ENCODE measurements around the gene GRB10.

The GRB10 gene

DNA sequence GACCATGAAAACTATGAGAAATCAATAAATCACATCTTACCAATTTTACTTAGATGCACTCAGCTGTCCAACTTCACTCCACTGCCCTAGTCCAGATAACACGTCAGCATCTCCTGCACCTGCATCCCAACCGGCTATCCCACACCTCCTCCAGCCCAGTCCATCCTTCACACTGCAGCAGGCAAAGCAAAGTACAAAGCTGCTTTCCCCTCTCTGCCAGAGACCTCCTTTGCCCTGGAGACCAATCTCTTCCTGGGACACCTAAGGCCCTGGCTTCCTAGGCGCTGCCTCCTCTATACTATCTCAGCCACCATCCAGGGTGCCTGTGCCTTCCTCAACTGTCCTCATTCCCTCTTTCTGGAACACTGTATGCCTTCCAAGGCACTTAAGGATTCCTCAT is 127.2 kb downstream of the GRB10 start:
- DNase-seq (ENCODE audit: low read depth in 2 of 2) = no peak

DNA sequence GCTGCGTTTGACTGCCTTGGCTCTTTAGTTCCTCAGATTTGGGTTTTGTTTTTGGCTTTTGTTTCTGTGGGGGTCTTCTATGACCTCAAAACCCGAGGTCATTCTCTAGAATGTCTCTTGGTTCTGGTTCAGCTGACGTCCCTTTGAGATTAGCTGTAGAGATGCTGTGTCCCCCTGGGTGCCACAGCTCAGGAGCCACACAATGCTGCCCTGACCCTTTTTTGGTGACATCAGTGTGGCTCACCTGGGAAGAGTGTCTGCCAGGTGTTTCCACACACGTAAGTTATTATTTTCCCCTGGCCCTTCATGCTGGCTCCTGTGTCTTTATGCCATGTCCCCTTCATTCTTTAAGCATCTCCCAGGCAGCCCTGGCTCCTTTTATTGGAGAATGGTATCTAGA is 127.7 kb downstream of the GRB10 start:
- no peak for DNase-seq (ENCODE audit: low read depth in 2 of 2)

DNA sequence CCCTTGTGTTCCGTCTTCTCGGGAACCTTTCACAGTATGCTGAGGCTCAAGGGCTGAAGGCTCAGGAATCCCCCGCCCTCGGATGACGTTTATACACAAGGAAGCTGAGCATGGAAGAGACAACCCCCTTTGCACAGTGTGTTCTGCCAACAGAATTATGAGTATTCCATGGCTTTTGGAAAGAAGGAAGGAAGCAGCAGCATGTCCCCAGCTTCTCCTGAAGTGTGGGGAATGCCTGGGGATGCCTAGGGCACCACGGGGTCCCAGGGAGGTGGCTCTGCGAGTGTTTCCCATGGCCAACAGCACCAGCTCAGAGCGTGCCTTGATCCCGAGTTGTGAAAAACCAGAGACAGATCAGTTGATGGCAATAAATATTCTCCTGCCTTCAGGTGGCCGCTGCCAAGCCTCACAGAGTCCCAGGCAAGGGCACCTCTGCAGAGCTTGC is 128.7 kb downstream of the GRB10 start:
- no peak for DNase-seq (ENCODE audit: low read depth in 2 of 2)

DNA sequence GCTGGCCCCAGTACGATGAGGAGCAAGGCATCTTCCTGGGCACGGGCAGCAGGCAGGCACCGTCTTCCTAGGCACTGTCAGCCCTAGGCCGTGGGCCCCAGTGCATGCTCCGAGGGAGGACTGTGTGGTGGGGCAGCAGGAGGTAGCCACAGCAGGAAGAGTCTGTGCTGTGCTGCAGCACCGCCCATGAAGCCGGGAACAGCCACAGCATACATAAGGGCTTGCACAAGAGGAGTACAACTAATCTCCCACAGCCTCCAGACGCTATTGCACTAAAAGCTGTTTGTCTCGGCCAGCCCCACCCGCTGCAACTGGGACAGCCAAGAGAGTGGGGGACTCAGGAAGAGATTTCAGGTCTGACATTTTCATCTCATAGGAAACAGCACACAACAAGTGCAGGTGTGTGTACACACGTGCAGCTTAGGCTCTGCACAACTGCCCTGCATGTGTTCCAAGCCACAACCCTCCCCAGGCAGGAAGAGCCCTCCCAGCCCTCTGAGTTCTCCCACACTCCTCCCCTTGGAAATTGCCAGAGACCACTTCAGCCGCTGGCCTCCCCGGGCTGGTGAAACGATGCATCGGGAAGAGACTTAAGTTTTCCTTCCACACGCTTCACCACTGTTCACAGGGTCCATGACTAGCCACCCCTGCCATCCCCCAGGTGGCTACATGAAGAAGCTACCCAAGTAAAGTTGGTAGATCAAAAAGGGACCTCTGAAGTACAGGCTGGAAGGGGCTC is 129.4 kb downstream of the GRB10 start:
- DNase-seq (ENCODE audit: low read depth in 2 of 2) = no peak

DNA sequence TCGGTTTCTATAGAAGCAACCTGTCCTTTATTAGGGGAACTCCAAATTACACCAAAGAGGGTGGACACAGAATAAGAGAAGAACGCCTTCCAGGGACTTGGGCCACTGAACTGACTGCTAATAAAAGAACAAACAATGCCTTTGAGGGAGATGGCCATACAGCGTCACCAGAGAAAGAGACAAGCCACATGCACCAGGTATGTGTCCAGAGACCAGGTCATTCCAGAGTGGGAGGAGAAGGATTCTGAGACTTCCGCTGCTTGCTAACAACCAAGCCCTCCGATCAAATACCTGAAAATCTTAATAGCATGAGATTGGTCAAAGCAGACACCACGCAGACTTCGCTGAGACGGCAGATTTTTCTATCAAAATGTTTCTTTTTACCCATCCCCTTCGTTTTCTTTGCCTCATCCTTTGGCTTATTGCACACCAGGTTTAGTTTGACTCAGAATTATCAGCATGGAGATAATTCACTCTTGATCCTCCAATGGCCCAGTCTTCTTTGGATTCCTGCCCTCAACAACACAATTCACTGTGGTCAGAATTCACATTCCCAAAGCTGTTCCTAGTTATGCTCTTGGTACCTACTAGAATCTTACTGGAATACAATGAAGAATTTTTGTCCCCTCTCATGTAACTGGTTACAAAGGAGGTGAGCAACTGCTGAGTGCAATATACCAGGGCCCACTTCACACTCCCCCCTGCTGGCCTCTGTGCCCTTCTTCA is 130.1 kb downstream of the GRB10 start:
- no peak for DNase-seq (ENCODE audit: low read depth in 2 of 2)

DNA sequence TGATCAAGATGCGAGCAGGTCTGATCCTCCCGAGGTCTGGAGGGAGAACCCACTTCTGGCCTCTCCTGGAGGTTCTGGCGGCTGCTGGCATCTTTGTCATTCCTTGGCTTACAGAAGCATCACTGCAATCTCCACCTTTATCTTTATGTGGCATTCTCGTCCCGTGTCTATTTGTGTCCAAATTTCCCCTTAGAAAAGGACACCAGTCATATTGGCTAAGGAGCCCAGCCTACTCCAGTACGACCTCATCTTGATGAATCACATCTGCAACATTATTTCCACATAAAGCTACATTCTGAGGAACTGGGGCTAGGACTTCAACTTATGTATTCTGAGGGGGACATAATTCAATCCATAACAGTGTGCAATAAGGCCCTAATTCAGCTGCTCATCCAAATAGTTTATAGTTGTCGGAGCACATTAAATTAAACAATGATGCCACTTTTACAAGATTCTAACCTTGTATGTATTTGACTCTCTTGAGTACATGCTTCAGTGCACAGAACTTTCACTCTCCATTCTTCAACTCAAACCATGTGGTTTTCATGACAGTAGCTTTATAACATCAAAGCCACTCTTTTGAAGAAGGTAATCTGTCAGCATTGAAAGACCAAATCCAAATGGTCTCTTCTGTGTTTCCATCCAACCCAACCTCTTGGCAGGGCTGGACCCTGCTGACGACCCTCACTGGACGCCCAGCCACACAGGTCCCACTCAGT is 131.3 kb downstream of the GRB10 start:
- no peak for DNase-seq (ENCODE audit: low read depth in 2 of 2)

DNA sequence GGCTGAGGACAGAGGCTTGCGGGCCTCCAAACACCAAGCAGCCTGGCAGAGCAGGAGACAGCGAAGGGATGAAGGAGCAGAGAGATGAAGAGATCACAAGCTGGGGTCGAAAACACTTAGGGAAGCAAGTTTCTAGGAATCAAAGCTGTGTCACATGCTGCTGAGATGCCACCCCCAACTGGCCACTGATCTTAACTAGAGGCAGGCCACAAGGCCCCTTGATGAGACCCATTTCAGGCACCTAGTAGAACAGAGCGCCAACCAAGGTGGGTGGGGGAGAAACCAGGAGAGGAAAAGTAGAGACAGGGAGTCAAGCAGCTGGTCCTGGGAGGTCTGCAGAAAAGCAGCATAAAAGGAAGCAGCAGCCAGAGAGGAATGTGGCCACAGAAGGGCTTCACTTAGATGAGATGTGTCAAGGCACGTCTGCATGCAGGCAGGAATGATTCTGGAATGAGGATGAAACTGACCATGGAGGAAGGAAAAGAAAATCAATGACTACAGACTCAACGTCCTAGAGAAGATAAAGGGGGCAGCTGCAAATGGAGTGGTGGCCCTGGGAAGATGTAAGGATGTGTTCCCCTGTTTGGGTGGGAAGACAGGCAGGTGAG is 132.5 kb downstream of the GRB10 start:
- no peak for DNase-seq (ENCODE audit: low read depth in 2 of 2)

DNA sequence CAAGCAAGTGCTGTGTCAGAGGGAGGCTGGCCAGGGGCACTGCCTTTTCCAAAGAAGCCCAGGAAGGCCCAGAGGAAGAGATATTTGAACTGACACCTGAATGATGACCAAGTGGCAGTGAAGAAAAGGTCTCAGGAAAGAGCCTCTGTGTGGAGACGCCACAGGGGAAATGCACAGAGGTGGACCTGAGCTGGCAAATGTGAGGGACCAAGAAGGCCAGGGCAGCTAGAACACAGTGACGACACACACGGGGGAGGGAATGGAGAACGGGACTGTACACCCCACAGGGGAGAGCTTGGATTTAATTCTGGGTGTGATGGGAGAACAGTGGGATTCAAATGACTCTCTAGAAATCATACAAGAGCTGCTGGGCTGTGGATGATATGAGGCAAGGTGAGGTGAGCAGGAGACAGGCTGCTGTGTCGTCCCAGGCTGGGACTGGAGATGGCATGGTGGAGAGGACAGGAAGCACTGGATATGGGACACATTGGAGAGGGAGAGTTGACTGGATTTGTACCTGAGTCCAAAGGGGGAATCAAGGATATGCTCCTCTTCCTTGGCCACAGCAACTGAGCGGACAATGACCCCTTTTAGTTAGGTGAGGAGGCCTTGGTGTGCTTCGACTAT is 133.3 kb downstream of the GRB10 start:
- DNase-seq (ENCODE audit: low read depth in 2 of 2) = no peak

DNA sequence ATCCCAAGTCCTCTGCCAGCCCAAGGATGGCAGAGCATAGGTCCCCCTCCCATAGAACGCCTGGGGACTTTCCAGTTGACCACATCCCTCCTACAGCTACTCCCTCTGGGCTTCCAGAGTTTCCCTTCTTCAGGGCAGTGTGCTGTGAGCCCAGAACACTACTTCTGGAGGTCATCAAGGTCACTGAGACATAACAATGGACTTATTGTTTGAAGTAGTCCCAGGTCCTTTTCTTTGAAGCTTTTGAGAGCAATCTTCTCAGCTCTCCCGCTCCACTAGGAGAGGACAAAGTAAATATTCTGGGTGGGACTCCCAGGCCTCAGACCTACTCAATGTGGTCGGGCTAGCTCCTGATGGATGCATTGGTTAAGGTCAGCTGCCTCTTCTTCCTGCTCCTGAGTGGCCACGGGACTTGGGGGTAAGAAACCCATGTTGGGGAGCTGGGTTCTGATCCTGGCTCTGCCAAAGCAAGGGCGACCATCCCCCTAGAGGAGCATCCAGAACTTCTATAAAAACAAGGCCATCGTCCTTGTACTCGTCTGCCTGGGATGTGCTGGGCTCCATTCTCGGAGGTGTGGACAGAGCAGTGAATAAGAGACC is 134.0 kb downstream of the GRB10 start:
- DNase-seq (ENCODE audit: low read depth in 2 of 2) = no peak

DNA sequence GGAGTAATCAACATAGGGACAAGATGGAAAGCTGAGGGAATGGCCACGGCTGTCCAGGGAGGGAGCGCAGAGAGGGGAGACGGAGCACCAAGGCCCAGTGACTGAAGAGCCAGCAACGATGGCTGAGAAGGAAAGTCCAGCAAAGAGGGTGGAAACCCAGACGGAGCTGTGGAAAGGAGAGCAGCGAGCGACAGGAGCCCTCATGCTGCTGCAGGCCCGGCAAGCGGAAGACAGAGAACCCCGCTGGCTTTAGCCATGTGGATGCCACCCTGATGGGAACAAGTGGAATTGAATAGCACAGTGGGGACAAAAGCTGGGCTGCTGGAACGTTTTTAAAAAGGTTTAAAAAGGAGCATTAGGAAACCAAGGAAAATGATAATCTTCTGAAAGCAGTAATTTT is 134.6 kb downstream of the GRB10 start:
- no peak for DNase-seq (ENCODE audit: low read depth in 2 of 2)

DNA sequence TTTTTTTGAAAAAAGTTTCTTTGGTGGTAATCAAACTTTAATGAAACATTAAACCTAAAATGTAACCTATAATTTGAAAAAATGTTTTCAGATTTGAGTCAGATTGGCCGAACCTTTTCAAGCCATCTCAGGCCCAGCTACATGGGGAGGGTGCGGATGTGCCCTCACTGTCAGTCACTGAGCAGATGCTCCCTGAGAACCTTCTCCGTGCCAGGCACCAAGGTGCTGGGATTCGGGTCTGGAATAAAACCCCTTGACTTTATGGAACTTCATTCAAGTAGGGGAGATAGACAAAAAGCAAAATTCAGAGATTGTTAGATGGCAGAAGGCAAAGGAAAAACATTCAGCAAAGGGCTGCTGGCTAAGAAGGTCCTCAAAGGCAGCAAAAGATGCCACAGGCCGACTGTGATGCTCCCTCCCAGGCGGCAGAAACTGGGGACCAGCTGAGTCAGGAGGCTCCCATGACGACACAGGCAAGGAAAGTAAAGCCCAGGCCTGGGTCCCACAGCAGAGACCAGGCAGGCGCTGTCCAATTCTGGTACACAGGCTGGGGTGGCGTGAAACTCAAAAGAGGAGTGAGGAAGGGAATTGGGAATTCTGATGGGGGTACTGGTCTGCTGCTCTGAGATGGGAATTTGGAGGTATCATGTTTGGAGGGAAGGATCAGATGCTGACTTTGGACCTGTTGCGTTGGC is 135.3 kb downstream of the GRB10 start:
- no peak for DNase-seq (ENCODE audit: low read depth in 2 of 2)

DNA sequence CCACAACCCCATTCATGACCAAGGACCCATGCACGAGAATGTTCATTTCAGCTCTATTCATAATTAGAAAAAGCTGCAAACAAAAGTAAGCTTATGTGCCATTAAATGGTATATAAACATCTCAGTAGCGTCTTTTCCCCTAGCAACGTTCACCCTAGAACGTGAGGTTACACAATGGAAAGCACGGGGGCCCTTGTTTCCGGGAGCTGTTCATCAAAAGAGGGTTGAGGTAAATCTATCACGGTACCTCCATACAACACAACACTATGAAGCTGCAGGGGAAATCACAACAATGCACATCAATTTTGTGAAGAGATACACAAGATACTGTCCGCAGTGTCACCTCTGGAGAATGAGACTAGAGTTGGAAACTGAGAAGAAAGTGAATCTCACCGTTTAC is 136.6 kb downstream of the GRB10 start:
- DNase-seq (ENCODE audit: low read depth in 2 of 2) = no peak

DNA sequence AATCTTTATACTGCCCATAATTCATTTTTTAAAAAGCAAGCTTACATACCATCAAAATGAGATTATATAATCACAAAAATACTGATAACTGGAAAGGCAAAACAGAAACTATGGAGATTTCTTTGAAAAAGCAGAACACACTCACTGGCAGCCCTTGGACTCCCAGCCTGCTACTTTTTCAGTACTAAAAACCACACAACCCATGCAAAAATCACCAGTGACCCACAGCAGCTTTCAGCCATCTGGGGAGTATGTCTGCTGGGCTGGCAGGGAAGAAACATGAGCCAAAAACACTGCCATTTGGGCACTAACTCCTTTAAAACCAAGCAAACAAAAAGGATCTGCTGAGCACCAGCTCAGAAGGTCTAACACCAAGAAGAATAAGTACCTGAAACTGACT is 137.5 kb downstream of the GRB10 start:
- no peak for DNase-seq (ENCODE audit: low read depth in 2 of 2)

DNA sequence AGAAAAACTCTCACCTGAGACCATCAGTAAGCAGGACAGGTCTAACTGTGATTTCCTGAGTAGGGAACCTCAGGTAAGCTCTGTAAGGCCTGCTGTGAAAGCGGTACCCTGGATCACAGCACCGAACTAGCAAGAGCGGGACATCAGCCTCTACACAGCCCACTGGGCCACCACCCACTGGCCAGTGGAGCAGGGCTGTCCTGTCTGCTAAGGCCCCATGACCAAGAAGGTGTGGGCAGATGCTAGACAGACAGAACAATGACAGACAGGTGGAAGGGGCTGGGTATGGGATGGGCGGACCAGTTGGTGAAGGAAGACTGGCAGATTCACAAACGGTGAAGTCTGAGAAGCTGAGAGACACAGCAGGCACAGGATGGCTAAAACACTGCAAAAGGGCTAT is 138.1 kb downstream of the GRB10 start:
- no peak for DNase-seq (ENCODE audit: low read depth in 2 of 2)

DNA sequence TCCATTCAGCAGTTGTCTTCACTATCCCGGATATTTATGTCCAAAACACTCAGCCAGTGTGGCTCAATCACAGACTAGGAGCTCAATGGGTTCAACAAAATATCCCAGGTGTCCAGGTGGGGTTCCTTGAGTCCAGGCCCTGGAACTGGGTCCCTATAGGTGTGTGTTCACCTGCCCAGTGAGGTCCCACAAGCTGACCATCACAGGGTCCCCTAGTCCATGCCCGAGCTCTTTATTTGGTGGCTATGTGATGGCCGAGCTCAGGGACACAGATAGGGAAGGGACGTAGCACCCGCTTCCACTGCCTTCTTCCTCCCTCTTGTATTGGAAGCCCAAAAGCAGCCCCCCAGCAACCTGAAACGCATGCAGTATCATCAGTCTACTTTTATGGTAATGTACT is 138.6 kb downstream of the GRB10 start:
- no peak for DNase-seq (ENCODE audit: low read depth in 2 of 2)

DNA sequence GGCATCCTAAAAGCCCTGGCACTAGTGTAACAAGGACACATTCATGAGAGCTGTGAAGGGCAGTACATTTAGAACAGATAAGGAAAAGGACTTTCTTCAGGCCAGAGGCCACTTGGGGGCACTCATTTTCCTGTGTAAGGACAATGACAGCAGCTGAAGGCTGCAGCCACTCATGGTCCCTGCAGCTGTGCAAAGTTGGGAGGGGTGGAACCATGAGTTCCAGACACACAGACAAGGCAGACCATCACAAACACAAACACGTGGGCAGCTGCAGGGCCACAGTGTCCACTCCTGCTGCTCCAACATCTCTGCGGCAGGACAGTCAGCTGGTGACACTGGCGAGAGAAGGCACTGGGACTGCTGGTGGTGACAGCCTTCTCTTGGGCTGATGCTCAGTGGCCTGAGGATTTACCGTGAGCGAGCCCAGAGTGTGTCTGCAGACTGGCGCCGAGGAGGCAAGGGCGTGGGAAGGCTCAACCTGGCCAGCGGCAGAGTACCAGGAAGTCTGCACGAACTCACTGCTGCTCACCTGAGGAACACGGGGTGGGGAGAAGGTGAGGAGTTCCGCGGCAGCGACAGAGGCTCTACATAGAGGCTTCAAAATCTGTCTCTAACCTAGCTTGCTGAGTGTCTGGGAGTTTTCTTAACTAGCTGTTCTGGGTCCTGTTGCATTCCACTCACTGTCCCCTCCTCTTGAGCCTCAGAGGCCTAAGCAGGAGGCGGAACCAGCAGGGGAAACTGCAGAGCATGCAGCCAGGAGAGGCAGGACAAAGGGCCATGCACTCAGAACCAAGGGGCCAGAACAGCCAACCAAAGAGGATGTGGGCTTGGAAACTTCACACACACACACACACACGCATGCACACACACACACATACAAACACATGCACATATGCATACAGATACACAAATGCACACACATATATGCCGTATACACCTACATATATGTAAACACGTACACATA is 141.0 kb downstream of the GRB10 start:
- DNase-seq (ENCODE audit: low read depth in 2 of 2) = no peak

DNA sequence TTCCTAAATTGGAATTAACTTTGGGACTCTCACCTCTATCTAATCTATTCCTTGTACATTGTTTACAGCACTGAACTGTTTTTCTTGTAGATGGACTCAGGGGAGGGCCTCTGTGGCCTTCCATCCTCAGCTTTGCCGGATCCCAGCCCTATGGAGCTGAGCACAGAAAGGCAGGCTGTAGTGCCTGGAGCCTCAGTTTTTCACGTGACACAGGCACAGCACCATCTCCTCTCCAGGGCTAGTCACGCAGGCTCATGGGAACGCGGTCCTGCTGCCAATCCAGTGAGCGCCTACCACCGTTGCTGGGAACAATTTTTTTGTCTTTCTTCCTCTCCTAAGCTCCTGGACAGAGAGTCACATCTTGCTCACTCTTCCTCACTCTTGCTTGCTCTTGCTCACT is 141.9 kb downstream of the GRB10 start:
- no peak for DNase-seq (ENCODE audit: low read depth in 2 of 2)

DNA sequence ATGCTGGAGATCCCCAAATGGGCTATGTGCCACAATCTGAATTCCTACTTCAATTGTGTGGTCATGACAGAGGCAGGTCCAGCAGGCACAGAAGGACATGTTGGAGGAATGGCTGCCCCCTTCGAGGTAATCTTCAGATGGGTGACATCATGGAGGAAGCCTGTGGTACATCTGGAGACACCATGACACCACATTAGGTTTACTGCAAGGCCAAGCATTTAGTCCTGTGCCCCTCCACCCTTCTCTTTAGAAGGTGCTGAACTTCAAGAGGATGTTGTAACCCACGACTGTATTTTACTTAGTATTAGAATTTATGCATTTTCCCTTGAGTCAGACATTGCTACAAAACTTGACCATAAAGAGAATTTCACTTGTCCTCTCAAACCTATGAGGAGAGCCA is 142.4 kb downstream of the GRB10 start:
- no peak for DNase-seq (ENCODE audit: low read depth in 2 of 2)

DNA sequence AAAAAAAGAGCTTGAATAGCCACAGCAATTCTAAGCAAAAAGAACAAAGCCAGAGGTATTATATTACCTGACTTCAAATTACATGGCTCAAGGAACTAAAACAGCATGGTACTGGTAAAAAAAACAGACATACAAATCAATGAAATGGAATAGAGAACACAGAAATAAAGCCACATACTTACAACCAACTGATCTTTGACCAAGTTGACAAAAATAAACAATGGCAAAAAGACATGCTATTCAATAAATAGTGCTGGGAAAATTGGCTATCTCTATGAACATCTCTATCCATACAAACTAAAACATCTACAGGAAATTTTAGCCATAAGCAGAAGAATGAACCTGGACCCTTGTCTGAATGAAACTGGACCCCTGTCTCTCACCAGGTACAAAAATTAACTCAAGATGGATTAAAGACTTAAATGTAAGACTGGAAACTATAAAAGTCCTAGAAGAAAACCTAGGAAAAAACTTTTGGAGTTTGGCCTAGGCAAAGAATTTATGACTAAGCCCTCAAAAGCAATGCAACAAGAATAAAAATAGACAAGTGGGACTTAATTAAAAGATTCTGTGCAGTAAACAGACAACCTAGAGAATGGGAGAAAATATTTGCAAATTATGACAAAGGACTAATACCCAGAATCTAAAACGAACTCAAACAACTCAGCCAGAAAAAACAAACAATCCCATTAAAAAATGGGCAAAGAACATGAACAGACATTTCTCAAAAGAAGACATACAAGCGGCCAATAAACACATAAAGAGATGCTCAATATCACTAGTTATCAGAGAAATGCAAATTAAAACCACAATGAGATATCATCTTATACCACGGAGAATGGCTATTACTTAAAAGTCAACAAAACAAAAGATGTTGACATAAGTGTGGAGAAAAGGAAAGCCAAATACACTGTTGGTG is 144.7 kb downstream of the GRB10 start:
- no peak for DNase-seq (ENCODE audit: low read depth in 2 of 2)

All from activated CD8-positive, alpha-beta memory T cell treated with anti-CD3 and anti-CD28 coated beads for 4 hours (primary cell).